K562 (cell line): Measurements from ENCODE around the gene ACTN2. TPM values are rescaled to one million over a fixed set of nuclear protein-coding genes. Genes with fewer than 3 reads are reported as not detected.
A peak's percentile ranks its signal among the peaks of the same experiment; 100 is the strongest.

ENCODE experiments used
- CUX1 ChIP-seq: fragments of 200-800 bp; sonication (Bioruptor generic); IDR thresholded peaks from 2 replicates; pipeline ENCODE4 v1.6.1; 2016; ENCODE audit warnings: missing genetic modification characterization, missing compliant biosample characterization
- FOXP4 ChIP-seq: sonication (generic); formaldehyde crosslinking; IDR thresholded peaks from 2 replicates; pipeline ENCODE4 v1.8.0; 2022; ENCODE audit warnings: mild to moderate bottlenecking, missing genetic modification reagents, borderline replicate concordance
- MTF1 ChIP-seq: fragments of 250-450 bp; sonication (Bioruptor Pico); IDR thresholded peaks from 2 replicates; pipeline ENCODE4 v1.9.0; 2021; ENCODE audit warnings: moderate library complexity, mild to moderate bottlenecking, inconsistent platforms, borderline replicate concordance
- RUNX1 ChIP-seq: sonication (generic); IDR thresholded peaks from 2 replicates; pipeline ENCODE4 v1.6.1; 2016; ENCODE audit warnings: antibody characterized with exemption, low read depth
- SIX5 ChIP-seq, 2 experiments: IDR thresholded peaks; 2 replicates each; pipeline ENCODE4 v1.6.1; 2011; ENCODE audit warnings: low read length in 2 of 2, borderline replicate concordance in 1 of 2, low read depth in 1 of 2, mild to moderate bottlenecking in 1 of 2, moderate library complexity in 1 of 2; ENCODE audit not compliant: insufficient read depth in 1 of 2
- SRSF1 ChIP-seq: fragments of 200-400 bp; formaldehyde crosslinking; IDR thresholded peaks from 2 replicates; pipeline ENCODE4 v1.6.1; 2017; ENCODE audit warnings: mild to moderate bottlenecking, low read depth, low read length, moderate library complexity
- TEAD4 ChIP-seq, 2 experiments: sonication (generic) in 1 of 2; formaldehyde crosslinking in 1 of 2; IDR thresholded peaks; 2 replicates each; pipeline versions ENCODE4 v1.6.1 to v1.8.0; 2012 to 2022; ENCODE audit warnings: borderline replicate concordance in 1 of 2, inconsistent platforms in 1 of 2, low read length in 1 of 2, mild to moderate bottlenecking in 1 of 2, missing genetic modification reagents in 1 of 2
- USF2 ChIP-seq: sonication (generic); formaldehyde crosslinking; IDR thresholded peaks from 2 replicates; pipeline ENCODE4 v1.5.0; 2020; ENCODE audit warnings: missing genetic modification reagents
- ZBTB7A ChIP-seq: IDR thresholded peaks from 2 replicates; pipeline ENCODE4 v1.6.1; 2011; ENCODE audit warnings: low read depth, mild to moderate bottlenecking, low read length, moderate library complexity, borderline replicate concordance; ENCODE audit not compliant: control insufficient read depth
- ZFP91 ChIP-seq: sonication (generic); formaldehyde crosslinking; IDR thresholded peaks from 2 replicates; pipeline ENCODE4 v1.8.0; 2022; ENCODE audit warnings: mild to moderate bottlenecking, missing genetic modification reagents
- ZNF197 ChIP-seq: fragments of 200-800 bp; sonication (Bioruptor generic); IDR thresholded peaks from 2 replicates; pipeline ENCODE4 v1.6.1; 2016; ENCODE audit warnings: low read depth, missing genetic modification characterization, missing compliant biosample characterization
- polyA plus RNA-seq, 8 experiments: library from polyadenylated mRNA; depleted of rRNA in 4 of 8; stranded (reverse) in 5 of 8; unstranded in 3 of 8; fragments of >200 nt; fragmentation: Nextera tagmentation in 2 of 8; fragmentation: Illumina TruSeq in 1 of 8; extraction: Ambion mirVana in 2 of 8; extraction: Trizol in 1 of 8; gene quantifications; 2 replicates each; pipeline versions ENCODE4 v1.2.1 to v1.2.3, GENCODE V29; 2011 to 2014; ENCODE audit warnings: inconsistent platforms in 1 of 8, missing spikeins in 1 of 8
- total RNA-seq, 7 experiments: library from RNA; depleted of rRNA in 6 of 7; stranded (reverse); fragments of >200 nt in 6 of 7; fragmentation: Illumina TruSeq in 2 of 7; extraction: Trizol in 2 of 7; gene quantifications; 2 replicates each; pipeline versions ENCODE4 v1.2.1 to v1.2.3, GENCODE V29; 2011 to 2021; ENCODE audit warnings: low replicate concordance in 1 of 7
- TF ChIP-seq, protein P1 (sequence below): sonication (generic); formaldehyde crosslinking; IDR thresholded peaks from 2 replicates; pipeline ENCODE4 v1.9.0; 2022; ENCODE audit warnings: mild to moderate bottlenecking, missing genetic modification reagents

The ACTN2 gene
- total and polyA plus RNA-seq, 9 of the 15 experiments (the other 6 are each of a cell fraction or from before 2014, with no cell fraction given), result 0.18 to 0.94 (median 0.42) TPM

GRCh38 chr1:236795035-236795756 lies 108.9 kb downstream of the ACTN2 start, which contains the start of gene MTR (continued):
- no peak; the same call in 1 of the 2 replicates for TF ChIP-seq ZNF197 (CRISPR knock-in tag)
- peak; percentile 32; the same call in 1 of the 2 replicates for TF ChIP-seq USF2 (CRISPR knock-in tag)
- no peak for TF ChIP-seq CUX1 (CRISPR knock-in tag)
- TF ChIP-seq RUNX1, result no peak
- no peak for TF ChIP-seq ZBTB7A
- TF ChIP-seq ZFP91, result no peak; the same call in 1 of the 2 replicates
- no peak for TF ChIP-seq MTF1 (CRISPR knock-in tag)
- TF ChIP-seq, protein P1, sequence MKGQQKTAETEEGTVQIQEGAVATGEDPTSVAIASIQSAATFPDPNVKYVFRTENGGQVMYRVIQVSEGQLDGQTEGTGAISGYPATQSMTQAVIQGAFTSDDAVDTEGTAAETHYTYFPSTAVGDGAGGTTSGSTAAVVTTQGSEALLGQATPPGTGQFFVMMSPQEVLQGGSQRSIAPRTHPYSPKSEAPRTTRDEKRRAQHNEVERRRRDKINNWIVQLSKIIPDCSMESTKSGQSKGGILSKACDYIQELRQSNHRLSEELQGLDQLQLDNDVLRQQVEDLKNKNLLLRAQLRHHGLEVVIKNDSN (CRISPR knock-in tag), result peak; percentile 76
- no peak; the same call in 1 of the 2 replicates for TF ChIP-seq TEAD4 (IDR thresholded peaks at IDR 0.05; ENCODE audit: low read length)
- no peak for TF ChIP-seq TEAD4 (CRISPR knock-in tag; IDR thresholded peaks at IDR 0.05; ENCODE audit: borderline replicate concordance)
- peak; percentile 90; the same call in 1 of the 2 replicates for TF ChIP-seq FOXP4 (CRISPR knock-in tag)
- no peak for TF ChIP-seq SRSF1
- TF ChIP-seq SIX5 (IDR thresholded peaks at IDR 0.05; ENCODE audit: borderline replicate concordance in 1 of 2, insufficient read depth in 1 of 2, low read depth in 1 of 2, low read length in 2 of 2), result peak; percentile 84 to 92
